Subcutaneous adipose tissue (tissue), 4 donors: Measurements from ENCODE around the gene TMEM273. TPM values are rescaled to one million over a fixed set of nuclear protein-coding genes. Genes with fewer than 3 reads are reported as not detected.

Experiments used
- total RNA-seq, 4 donors: library from RNA; depleted of rRNA; stranded (reverse); fragments of >200 nt; gene quantifications; one replicate each; pipeline ENCODE4 v1.1.0, GENCODE V29; 2016
- TF ChIP-seq, protein P1 (sequence below): fragments of 450-650 bp; IDR thresholded peaks from one replicate; pipeline ENCODE4 v1.5.1; 2016; ENCODE audit warnings: low read depth, mild to moderate bottlenecking, control low read depth, antibody characterized with exemption, moderate library complexity

Gene TMEM273
- total RNA-seq, 4 donors from 2014 or later: 16.1 to 48.0 (median 28.3) TPM

DNA sequence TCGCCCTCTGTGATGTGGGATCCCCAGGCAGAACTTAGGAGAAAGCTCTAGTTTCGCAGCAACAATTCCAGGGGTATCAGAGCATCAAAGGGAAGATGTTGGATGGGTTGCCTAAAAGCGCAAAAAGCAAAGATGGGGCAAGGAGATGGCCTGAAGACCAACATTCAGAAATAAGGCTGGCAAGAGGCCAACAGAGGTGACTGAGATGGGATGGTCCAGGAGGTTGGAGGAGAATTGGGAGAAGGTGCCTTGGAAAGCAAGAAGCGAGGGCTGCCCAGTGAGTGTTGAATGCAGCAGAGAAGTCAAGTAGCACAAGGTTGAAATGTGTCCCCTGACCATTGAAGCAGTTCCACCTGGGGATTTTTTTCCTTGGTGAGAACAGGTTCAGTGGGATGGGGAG, 38.4 kb upstream of the TMEM273 start:
- TF ChIP-seq, protein P1, sequence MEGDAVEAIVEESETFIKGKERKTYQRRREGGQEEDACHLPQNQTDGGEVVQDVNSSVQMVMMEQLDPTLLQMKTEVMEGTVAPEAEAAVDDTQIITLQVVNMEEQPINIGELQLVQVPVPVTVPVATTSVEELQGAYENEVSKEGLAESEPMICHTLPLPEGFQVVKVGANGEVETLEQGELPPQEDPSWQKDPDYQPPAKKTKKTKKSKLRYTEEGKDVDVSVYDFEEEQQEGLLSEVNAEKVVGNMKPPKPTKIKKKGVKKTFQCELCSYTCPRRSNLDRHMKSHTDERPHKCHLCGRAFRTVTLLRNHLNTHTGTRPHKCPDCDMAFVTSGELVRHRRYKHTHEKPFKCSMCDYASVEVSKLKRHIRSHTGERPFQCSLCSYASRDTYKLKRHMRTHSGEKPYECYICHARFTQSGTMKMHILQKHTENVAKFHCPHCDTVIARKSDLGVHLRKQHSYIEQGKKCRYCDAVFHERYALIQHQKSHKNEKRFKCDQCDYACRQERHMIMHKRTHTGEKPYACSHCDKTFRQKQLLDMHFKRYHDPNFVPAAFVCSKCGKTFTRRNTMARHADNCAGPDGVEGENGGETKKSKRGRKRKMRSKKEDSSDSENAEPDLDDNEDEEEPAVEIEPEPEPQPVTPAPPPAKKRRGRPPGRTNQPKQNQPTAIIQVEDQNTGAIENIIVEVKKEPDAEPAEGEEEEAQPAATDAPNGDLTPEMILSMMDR: no peak

DNA sequence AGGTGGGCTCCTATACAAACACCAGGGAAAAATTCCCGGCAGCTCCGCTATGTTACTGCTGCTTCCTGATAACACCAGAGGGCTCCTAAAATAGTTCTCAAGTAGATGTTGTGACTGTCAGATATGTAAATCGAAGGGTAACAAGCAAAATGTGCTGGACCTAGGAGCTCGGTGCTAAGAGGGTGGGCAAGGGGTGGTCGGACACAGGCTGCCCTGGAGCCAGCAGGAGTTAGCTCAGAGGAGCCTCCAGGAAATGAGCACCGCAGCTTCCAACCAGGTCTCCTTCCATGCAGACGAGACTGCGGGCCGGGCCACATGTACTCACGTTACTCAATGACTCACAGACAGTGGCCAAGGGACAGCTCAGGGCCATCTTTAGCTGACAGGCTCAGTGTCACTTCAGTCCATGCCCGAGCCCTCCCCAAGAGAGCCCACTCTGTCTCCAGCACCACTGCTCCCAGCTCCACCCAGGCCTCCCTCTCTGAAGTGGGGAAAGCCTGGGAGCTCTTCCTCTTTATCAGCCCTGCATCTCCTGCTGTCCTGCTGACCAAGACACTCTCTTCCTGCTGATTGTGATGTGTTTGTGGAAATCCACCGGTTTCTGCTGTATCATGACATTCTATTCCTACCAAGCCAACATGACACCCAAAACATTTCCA, 37.2 kb upstream of the TMEM273 start:
- TF ChIP-seq, protein P1: no peak

DNA sequence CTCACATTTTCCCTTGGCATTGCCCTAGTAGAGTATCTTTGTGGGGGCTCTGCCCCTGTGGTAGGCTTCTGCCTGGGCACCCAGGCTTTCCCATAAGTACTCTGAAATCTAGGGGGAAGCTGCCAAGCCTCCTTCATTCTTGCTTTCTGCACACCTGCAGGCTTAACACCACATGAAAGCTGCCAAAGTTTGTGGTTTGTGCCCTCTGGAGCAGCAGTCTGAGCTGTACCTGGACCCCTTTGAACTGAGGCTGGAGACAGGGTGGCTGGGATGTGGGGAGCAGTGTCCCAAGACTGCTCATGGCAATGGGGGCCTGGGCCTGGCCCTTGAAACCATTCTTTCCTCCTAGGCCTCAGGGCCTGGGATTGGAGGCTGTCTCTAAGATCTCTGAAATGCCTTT, 35.0 kb upstream of the TMEM273 start:
- TF ChIP-seq, protein P1: no peak

DNA sequence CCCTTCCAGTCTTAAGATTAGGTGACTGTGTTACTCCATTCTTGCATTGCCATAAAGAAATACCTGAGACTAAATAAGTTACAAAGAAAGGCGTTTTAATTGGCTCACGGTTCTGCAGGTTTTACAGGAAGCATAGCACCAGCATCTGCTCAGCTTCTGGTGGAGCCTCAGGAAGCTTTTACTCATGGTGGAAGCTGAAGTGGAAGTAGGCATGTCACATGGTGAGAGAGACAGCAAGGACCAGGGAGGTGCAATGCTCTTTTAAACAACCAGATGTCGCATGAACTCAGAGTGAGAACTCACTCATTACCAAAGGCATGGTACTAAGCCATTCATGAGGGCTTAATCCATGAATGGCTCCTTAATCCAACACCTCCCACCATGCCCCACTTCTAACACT, 34.0 kb upstream of the TMEM273 start:
- TF ChIP-seq, protein P1: no peak

DNA sequence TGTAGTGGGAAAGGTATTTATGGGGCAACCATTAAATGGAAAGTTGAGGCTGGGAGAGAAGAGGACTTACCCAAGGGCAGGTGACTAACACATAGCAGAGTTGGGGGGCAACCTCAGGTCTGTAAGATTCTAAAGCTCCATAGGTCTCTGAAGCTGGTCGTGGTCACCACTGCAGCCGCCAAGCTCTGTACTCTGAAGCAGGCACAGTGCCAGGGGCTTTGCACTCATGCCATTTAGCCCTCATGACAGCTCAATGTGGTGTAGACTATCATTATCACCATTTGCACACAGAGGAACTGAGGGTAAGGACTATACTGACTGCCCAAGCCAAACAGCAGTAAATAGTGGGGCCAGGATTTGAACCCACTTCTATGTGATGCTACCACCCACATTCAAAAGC, 32.5 kb upstream of the TMEM273 start:
- TF ChIP-seq, protein P1: no peak

DNA sequence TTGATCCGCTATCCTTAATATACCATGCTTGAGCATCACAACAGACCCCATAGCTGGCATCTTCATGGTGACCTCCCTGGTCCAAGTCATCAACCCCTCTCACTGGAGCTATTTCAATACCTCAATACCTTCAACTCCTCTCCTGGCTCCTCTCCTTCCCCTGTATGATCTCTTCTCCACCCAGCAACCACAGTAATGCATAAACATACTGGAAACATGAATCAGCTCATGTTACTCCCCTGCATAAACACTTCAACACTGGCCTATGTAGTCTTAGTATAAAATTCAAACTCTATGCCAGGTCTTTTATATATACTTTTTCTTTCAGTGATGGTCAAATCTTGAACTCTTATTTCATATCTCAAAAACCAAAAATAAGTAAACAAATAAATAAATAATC, 31.8 kb upstream of the TMEM273 start:
- TF ChIP-seq, protein P1: no peak

DNA sequence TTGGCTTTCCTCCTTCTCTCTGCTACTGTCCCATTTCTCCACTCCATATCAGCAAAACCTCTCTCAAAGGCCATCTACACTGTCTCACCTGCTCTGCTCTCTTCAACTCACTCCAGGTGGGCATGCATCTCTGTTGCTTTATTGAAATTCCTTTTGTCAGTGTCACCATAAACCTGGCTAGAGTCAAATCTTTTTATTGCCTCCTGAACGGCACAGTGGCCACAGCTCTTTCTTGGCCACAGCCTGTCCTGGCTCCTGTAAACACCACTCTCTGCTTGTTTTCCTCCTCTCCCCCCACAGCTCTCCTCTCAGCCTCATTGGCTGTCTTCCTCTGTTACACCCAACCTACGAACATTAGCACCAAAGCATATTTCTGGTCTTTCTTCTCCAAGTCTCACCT, 31.1 kb upstream of the TMEM273 start:
- TF ChIP-seq, protein P1: no peak
